Gastroesophageal sphincter (tissue), 4 donors: ENCODE results near the gene MIA3. TPM values are rescaled to one million over a fixed set of nuclear protein-coding genes. Genes with fewer than 3 reads are reported as not detected.

Experiments used
- ATAC-seq: fragments of 150-250 bp; one replicate; pipeline ENCODE4 v1.9.1; 2016; ENCODE audit warnings: mild to moderate bottlenecking, moderate library complexity
- H3K27ac ChIP-seq, 4 donors: fragments of 200-600 bp; sonication (generic) in 3 of 4; 1 replicate in 3 of 4; 2 replicates in 1 of 4; pipeline ENCODE4 v1.5.1; 2016 to 2019
- H3K27me3 ChIP-seq: fragments of 200-600 bp; sonication (generic); one replicate; pipeline ENCODE4 v1.5.1; 2019
- H3K36me3 ChIP-seq, 2 donors: fragments of 200-600 bp; sonication (generic); one replicate each; pipeline ENCODE4 v1.5.1; 2019; ENCODE audit warnings: control low read depth in 1 of 2
- H3K4me1 ChIP-seq, 3 donors: fragments of 200-600 bp; sonication (generic); 1 replicate in 2 of 3; 2 replicates in 1 of 3; pipeline ENCODE4 v1.5.1; 2016 to 2019; ENCODE audit warnings: control low read depth in 2 of 3
- H3K4me3 ChIP-seq, 2 donors: fragments of 200-600 bp; sonication (generic); one replicate each; pipeline ENCODE4 v1.5.1; 2019; ENCODE audit warnings: mild to moderate bottlenecking in 1 of 2, moderate library complexity in 1 of 2
- H3K9me3 ChIP-seq, 3 donors: fragments of 200-600 bp; sonication (generic); one replicate each; pipeline ENCODE4 v1.5.1; 2017 to 2019; ENCODE audit warnings: control low read depth in 2 of 3
- CTCF ChIP-seq, 4 experiments: fragments of 200-600 bp in 2 of 4; fragments of 450-650 bp in 2 of 4; sonication (generic) in 1 of 4; IDR thresholded peaks; one replicate each; pipeline ENCODE4 v1.5.1; 2017 to 2019; ENCODE audit warnings: antibody characterized with exemption in 4 of 4, mild to moderate bottlenecking in 2 of 4, moderate library complexity in 2 of 4
- EP300 ChIP-seq: sonication (generic); formaldehyde crosslinking; IDR thresholded peaks from one replicate; pipeline ENCODE4 v1.6.1; 2017; ENCODE audit warnings: antibody characterized with exemption, mild to moderate bottlenecking
- POLR2A ChIP-seq, 2 donors: fragments of 450-650 bp; IDR thresholded peaks; one replicate each; pipeline ENCODE4 v1.6.1; 2017; ENCODE audit warnings: antibody characterized with exemption in 2 of 2, mild to moderate bottlenecking in 2 of 2, moderate library complexity in 1 of 2
- POLR2AphosphoS5 ChIP-seq: sonication (generic); formaldehyde crosslinking; IDR thresholded peaks from one replicate; pipeline ENCODE4 v1.6.1; 2017; ENCODE audit warnings: antibody characterized with exemption
- WGBS, 2 donors: methylation state at CpG; one replicate each; pipeline ENCODE4 v1.1.5; 2018; ENCODE audit warnings: low coverage in 1 of 2; 5-methylcytosine and 5-hydroxymethylcytosine counted together
- total RNA-seq, 4 donors: library from RNA; depleted of rRNA; stranded (reverse); fragments of >200 nt; gene quantifications; one replicate each; pipeline ENCODE4 v1.1.0, GENCODE V29; 2016

Gene MIA3
- total RNA-seq, 4 donors from 2014 or later: 39.4 to 71.0 (median 48.4) TPM

GRCh38 chr1:222697826-222698225 lies 79.9 kb downstream of the MIA3 start:
- WGBS, 2 donors: 72 to 77% methylated on average over 2 of the region's 2 CpGs
- H3K36me3 ChIP-seq: peaks cover 2 to 52% of the 10 kb centered on the region in 2 donors
- ATAC-seq: no peak
- H3K4me1 ChIP-seq: peaks cover 0 to 6% (median 0%) of the 10 kb centered on the region in 3 donors
- no peak for TF ChIP-seq POLR2A (IDR thresholded peaks at IDR 0.05)
- TF ChIP-seq POLR2AphosphoS5: no peak
- no peak for TF ChIP-seq EP300
- TF ChIP-seq CTCF (IDR thresholded peaks at IDR 0.05): no peak
- H3K27ac ChIP-seq: peak overlapping the region in 1 of 4 donors; percentile 29
- no peak overlapping the region for H3K4me3 ChIP-seq
- H3K9me3 ChIP-seq: no peaks in the 10 kb centered on the region
- no peaks in the 10 kb centered on the region for H3K27me3 ChIP-seq

- no peaks in the 10 kb centered on the region for H3K27me3 ChIP-seq
- ATAC-seq: no peak
- no peak overlapping the region for H3K4me3 ChIP-seq
- TF ChIP-seq POLR2AphosphoS5 (no peak), POLR2A (IDR thresholded peaks at IDR 0.05) (no peak), CTCF (IDR thresholded peaks at IDR 0.05) (no peak), EP300 (no peak)
- no peak overlapping the region for H3K27ac ChIP-seq
- 17 to 88% methylated on average over 1 to 4 of the region's 4 CpGs for WGBS, 2 donors
- H3K36me3 ChIP-seq: peaks cover 2 to 42% of the 10 kb centered on the region in 2 donors
- peaks cover 0 to 6% (median 0%) of the 10 kb centered on the region in 3 donors for H3K4me1 ChIP-seq
- no peaks in the 10 kb centered on the region for H3K9me3 ChIP-seq
These were observed 84.3 kb downstream of the MIA3 start for GRCh38 chr1:222702210-222702609.

- no peak for ATAC-seq
- H3K4me3 ChIP-seq: no peak overlapping the region
- H3K36me3 ChIP-seq: peaks cover 2 to 36% of the 10 kb centered on the region in 2 donors
- no peaks in the 10 kb centered on the region for H3K27me3 ChIP-seq
- no peaks in the 10 kb centered on the region for H3K9me3 ChIP-seq
- no peak overlapping the region for H3K27ac ChIP-seq
- peaks cover 0 to 13% (median 3%) of the 10 kb centered on the region in 3 donors for H3K4me1 ChIP-seq
- WGBS, 2 donors: 76 to 91% methylated on average over 1 of the region's 1 CpG
- TF ChIP-seq POLR2AphosphoS5 (no peak), CTCF (IDR thresholded peaks at IDR 0.05) (no peak), EP300 (no peak), POLR2A (IDR thresholded peaks at IDR 0.05) (no peak)
These were observed 86.4 kb downstream of the MIA3 start for GRCh38 chr1:222704260-222704659.

GRCh38 chr1:222706815-222707214 lies 88.9 kb downstream of the MIA3 start:
- Histone ChIP-seq H3K4me3 (no peak overlapping the region), H3K36me3 (peaks cover under 1 to 10% of the 10 kb centered on the region in 2 donors), H3K27ac (no peak overlapping the region), H3K27me3 (no peaks in the 10 kb centered on the region), H3K4me1 (peaks cover 0 to 34% (median 17%) of the 10 kb centered on the region in 3 donors), H3K9me3 (no peaks in the 10 kb centered on the region)
- ATAC-seq: no peak
- TF ChIP-seq POLR2AphosphoS5 (no peak), EP300 (no peak), CTCF (IDR thresholded peaks at IDR 0.05) (peak in 1 of 4 experiments; percentile 8)
- 84 to 90% methylated on average over 2 to 3 of the region's 4 CpGs for WGBS, 2 donors

- no peak for ATAC-seq
- H3K4me1 ChIP-seq: peaks cover 0 to 45% (median 17%) of the 10 kb centered on the region in 3 donors
- no peak for TF ChIP-seq POLR2A (IDR thresholded peaks at IDR 0.05)
- no peak for TF ChIP-seq EP300
- no peak for TF ChIP-seq POLR2AphosphoS5
- no peaks in the 10 kb centered on the region for H3K27me3 ChIP-seq
- no peaks in the 10 kb centered on the region for H3K9me3 ChIP-seq
- no peaks in the 10 kb centered on the region for H3K36me3 ChIP-seq
- peak overlapping the region in 2 of 4 donors; percentile 97 for H3K27ac ChIP-seq
- WGBS, 2 donors: 79 to 89% methylated on average over 5 of the region's 5 CpGs
- H3K4me3 ChIP-seq: no peak overlapping the region
These were observed 91.8 kb downstream of the MIA3 start for GRCh38 chr1:222709700-222710153.
